Thyroid gland (tissue), 4 donors: ENCODE data around the gene OR7A5.

Experiments
- POLR2A ChIP-seq, 2 donors: fragments of 450-650 bp; IDR thresholded peaks; one replicate each; pipeline ENCODE4 v1.6.1; 2017; ENCODE audit warnings: antibody characterized with exemption in 2 of 2, mild to moderate bottlenecking in 2 of 2, moderate library complexity in 1 of 2
- TF ChIP-seq, protein P1 (sequence below), 6 experiments: fragments of 200-600 bp in 3 of 6; fragments of 450-650 bp in 3 of 6; sonication (generic) in 3 of 6; IDR thresholded peaks; one replicate each; pipeline ENCODE4 v1.5.1; 2016 to 2019; ENCODE audit warnings: antibody characterized with exemption in 6 of 6, mild to moderate bottlenecking in 2 of 6, inconsistent platforms in 1 of 6, moderate library complexity in 1 of 6

DNA sequence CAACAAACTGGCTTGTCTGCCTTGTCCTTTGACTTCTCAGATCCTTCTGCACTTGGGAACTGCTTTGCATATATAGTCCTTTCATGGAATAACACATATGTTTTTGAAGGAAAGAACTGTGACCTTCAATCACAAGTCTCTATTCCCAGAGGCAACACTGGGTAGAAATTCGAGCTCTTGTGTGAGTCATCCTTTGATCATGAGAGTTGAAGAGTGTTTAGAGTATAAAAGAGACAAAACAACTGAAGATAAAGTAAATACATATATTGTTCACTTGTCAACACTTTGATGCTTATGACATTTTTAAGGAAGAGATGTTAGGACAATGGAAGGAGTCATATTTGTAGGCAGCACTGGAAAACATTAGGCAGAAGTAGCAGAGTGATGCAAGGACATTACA lies 5.2 kb upstream of the OR7A5 start:
- TF ChIP-seq, protein P1, sequence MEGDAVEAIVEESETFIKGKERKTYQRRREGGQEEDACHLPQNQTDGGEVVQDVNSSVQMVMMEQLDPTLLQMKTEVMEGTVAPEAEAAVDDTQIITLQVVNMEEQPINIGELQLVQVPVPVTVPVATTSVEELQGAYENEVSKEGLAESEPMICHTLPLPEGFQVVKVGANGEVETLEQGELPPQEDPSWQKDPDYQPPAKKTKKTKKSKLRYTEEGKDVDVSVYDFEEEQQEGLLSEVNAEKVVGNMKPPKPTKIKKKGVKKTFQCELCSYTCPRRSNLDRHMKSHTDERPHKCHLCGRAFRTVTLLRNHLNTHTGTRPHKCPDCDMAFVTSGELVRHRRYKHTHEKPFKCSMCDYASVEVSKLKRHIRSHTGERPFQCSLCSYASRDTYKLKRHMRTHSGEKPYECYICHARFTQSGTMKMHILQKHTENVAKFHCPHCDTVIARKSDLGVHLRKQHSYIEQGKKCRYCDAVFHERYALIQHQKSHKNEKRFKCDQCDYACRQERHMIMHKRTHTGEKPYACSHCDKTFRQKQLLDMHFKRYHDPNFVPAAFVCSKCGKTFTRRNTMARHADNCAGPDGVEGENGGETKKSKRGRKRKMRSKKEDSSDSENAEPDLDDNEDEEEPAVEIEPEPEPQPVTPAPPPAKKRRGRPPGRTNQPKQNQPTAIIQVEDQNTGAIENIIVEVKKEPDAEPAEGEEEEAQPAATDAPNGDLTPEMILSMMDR (IDR thresholded peaks at IDR 0.05): no peak
- no peak for TF ChIP-seq POLR2A (IDR thresholded peaks at IDR 0.05)
